Spleen (tissue), 11 donors: ENCODE results near the gene ANKRD29. TPM values are rescaled to one million over a fixed set of nuclear protein-coding genes. Genes with fewer than 3 reads are reported as not detected.

ENCODE experiments used
- DNase-seq: peaks from one replicate; pipeline ENCODE4 v3.0.0-alpha.2; 2020
- H3K27ac ChIP-seq, 8 donors: fragments of 200-600 bp; sonication (generic) in 7 of 8; 1 replicate in 4 of 8; 2 replicates in 4 of 8; pipeline versions ENCODE4 v1.5.0 to v1.8.0; 2016 to 2021; ENCODE audit warnings: inconsistent platforms in 4 of 8, mild to moderate bottlenecking in 4 of 8, moderate library complexity in 1 of 8
- H3K27me3 ChIP-seq, 7 donors: fragments of 200-600 bp; sonication (generic) in 6 of 7; replicated peaks in 1 of 7; 1 replicate in 4 of 7; 2 replicates in 3 of 7; pipeline versions ENCODE4 v1.5.0 to v1.8.0; 2016 to 2021; ENCODE audit warnings: inconsistent platforms in 3 of 7, mild to moderate bottlenecking in 1 of 7
- H3K36me3 ChIP-seq, 6 donors: fragments of 200-600 bp; sonication (generic) in 5 of 6; 1 replicate in 4 of 6; 2 replicates in 2 of 6; pipeline versions ENCODE4 v1.5.0 to v1.8.0; 2016 to 2021; ENCODE audit warnings: inconsistent platforms in 2 of 6
- H3K4me1 ChIP-seq, 6 donors: fragments of 200-600 bp; sonication (generic) in 5 of 6; 1 replicate in 3 of 6; 2 replicates in 3 of 6; pipeline versions ENCODE4 v1.5.0 to v1.8.0; 2016 to 2021; ENCODE audit warnings: inconsistent platforms in 3 of 6
- H3K4me3 ChIP-seq, 8 donors: fragments of 200-600 bp; sonication (generic) in 7 of 8; 1 replicate in 4 of 8; 2 replicates in 4 of 8; pipeline versions ENCODE4 v1.5.0 to v1.8.0; 2016 to 2021; ENCODE audit warnings: inconsistent platforms in 4 of 8, mild to moderate bottlenecking in 4 of 8, moderate library complexity in 2 of 8
- H3K9me3 ChIP-seq, 8 donors: fragments of 200-600 bp; sonication (generic) in 7 of 8; 1 replicate in 4 of 8; 2 replicates in 4 of 8; pipeline versions ENCODE4 v1.5.0 to v1.8.0; 2016 to 2021; ENCODE audit warnings: inconsistent platforms in 4 of 8
- CTCF ChIP-seq, 11 experiments: fragments of 200-600 bp in 7 of 11; fragments of 450-650 bp in 4 of 11; sonication (generic) in 4 of 11; IDR thresholded peaks in 8 of 11; conservative IDR thresholded peaks in 3 of 11; 1 replicate in 7 of 11; 2 replicates in 4 of 11; pipeline versions ENCODE4 v1.4.0 to v1.8.0; 2016 to 2021; ENCODE audit warnings: antibody characterized with exemption in 11 of 11, inconsistent platforms in 4 of 11, mild to moderate bottlenecking in 1 of 11
- POLR2A ChIP-seq, 3 donors: fragments of 450-650 bp; IDR thresholded peaks; one replicate each; pipeline ENCODE4 v1.5.1; 2017; ENCODE audit warnings: antibody characterized with exemption in 3 of 3, mild to moderate bottlenecking in 1 of 3
- POLR2AphosphoS5 ChIP-seq, 3 donors: sonication (generic); formaldehyde crosslinking; IDR thresholded peaks; one replicate each; pipeline ENCODE4 v1.5.1; 2017; ENCODE audit warnings: antibody characterized with exemption in 3 of 3
- WGBS, 5 donors: extraction: QIAGEN DNeasy Blood & Tissue Kit in 3 of 5; methylation state at CpG; one replicate each; pipeline versions ENCODE4 v1.1.5 to v1.1.7; 2013 to 2018; 5-methylcytosine and 5-hydroxymethylcytosine counted together
- intact Hi-C: fragments of 100-400 bp; cut with DNase I; formaldehyde crosslinking; loops from one replicate; pipeline ENCODE4 v1.15.0; 2023; ENCODE audit warnings: low total_unique reads
- polyA plus RNA-seq, 3 donors: library from polyadenylated mRNA; stranded (reverse); fragments of 200-250 nt; gene quantifications; one replicate each; pipeline ENCODE4 v1.2.1, GENCODE V29; 2013
- total RNA-seq, 7 donors: library from RNA; depleted of rRNA in 3 of 7; stranded (reverse); fragments of >200 nt in 3 of 7; fragmentation: NEBNext Ultra II Directional in 4 of 7; extraction: Animal tissue kit (Norgen Biotek cat#: 25700) in 4 of 7; gene quantifications; one replicate each; pipeline versions ENCODE4 v1.1.0 to v1.2.1, GENCODE V29; 2016 to 2021
- donor health status: healthy with polysubstance abuse.
- donor health status: DM: no; HTN: no; CAD: no; lungs with moderate emphysema.
- donor health status: DM: no; HTN: no; CAD: no.
- donor health status: Bipolar disorder and iron deficiency.
- donor health status: healthy.
- donor health status: DM: no; HTN: no; CAD: no.
- donor health status: DM: yes; HTN: yes; CAD: no.

ANKRD29 gene
- total and polyA plus RNA-seq, 10 donors, result 1.6 to 10.6 (median 3.7) TPM

GRCh38 chr18:23664674-23665073 is 2.0 kb upstream of the ANKRD29 start:
- Histone ChIP-seq H3K4me1 (peaks cover 4 to 25% (median 20%) of the 10 kb centered on the region in 6 donors), H3K27ac (no peak overlapping the region), H3K36me3 (no peaks in the 10 kb centered on the region), H3K27me3 (peaks cover 0 to 44% (median 20%) of the 10 kb centered on the region in 7 donors), H3K9me3 (no peaks in the 10 kb centered on the region), H3K4me3 (no peak overlapping the region)
- no peak for TF ChIP-seq POLR2A (IDR thresholded peaks at IDR 0.05)
- no peak for TF ChIP-seq CTCF (IDR thresholded peaks at IDR 0.05 in 8 of 11, conservative IDR thresholded peaks at IDR 0.05 in 3 of 11)
- no peak for TF ChIP-seq POLR2AphosphoS5 (IDR thresholded peaks at IDR 0.05)
- intact Hi-C loops, result no loop called here
- 65 to 81% (median 70%) methylated on average over 6 of the region's 6 CpGs for WGBS, 5 donors
- DNase-seq, result no peak

GRCh38 chr18:23661735-23662308 is 889 bp downstream of the ANKRD29 start:
- intact Hi-C loops, result no loop called here
- no peaks in the 10 kb centered on the region for H3K9me3 ChIP-seq
- no peak for TF ChIP-seq POLR2A (IDR thresholded peaks at IDR 0.05)
- TF ChIP-seq CTCF (IDR thresholded peaks at IDR 0.05 in 8 of 11, conservative IDR thresholded peaks at IDR 0.05 in 3 of 11), result no peak
- TF ChIP-seq POLR2AphosphoS5 (IDR thresholded peaks at IDR 0.05), result no peak
- peak overlapping the region; percentile 31 to 76 (median 51) for H3K4me3 ChIP-seq
- 42 to 49% (median 47%) methylated on average over 9 of the region's 9 CpGs for WGBS, 5 donors
- no peak for DNase-seq
- H3K36me3 ChIP-seq, result no peaks in the 10 kb centered on the region
- no peak overlapping the region for H3K27ac ChIP-seq
- peaks cover 0 to 62% (median 24%) of the 10 kb centered on the region in 7 donors for H3K27me3 ChIP-seq
- H3K4me1 ChIP-seq, result peaks cover 4 to 25% (median 20%) of the 10 kb centered on the region in 6 donors

GRCh38 chr18:23658285-23658684 is 4.4 kb downstream of the ANKRD29 start:
- Histone ChIP-seq H3K27ac (no peak overlapping the region), H3K4me3 (no peak overlapping the region), H3K4me1 (peaks cover 4 to 21% (median 17%) of the 10 kb centered on the region in 6 donors), H3K9me3 (no peaks in the 10 kb centered on the region), H3K36me3 (no peaks in the 10 kb centered on the region), H3K27me3 (peaks cover 0 to 57% (median 24%) of the 10 kb centered on the region in 7 donors)
- 84 to 94% (median 89%) methylated on average over 5 of the region's 5 CpGs for WGBS, 5 donors
- TF ChIP-seq POLR2A (IDR thresholded peaks at IDR 0.05) (no peak), CTCF (IDR thresholded peaks at IDR 0.05 in 8 of 11, conservative IDR thresholded peaks at IDR 0.05 in 3 of 11) (no peak), POLR2AphosphoS5 (IDR thresholded peaks at IDR 0.05) (no peak)
- DNase-seq, result no peak
- intact Hi-C loops, result no loop called here

- Histone ChIP-seq H3K36me3 (no peaks in the 10 kb centered on the region), H3K9me3 (no peaks in the 10 kb centered on the region), H3K27ac (no peak overlapping the region), H3K4me3 (no peak overlapping the region), H3K4me1 (peaks cover 0 to 9% (median 0%) of the 10 kb centered on the region in 6 donors), H3K27me3 (no peaks in the 10 kb centered on the region)
- intact Hi-C loops, result no loop called here
- no peak for DNase-seq
- WGBS, 5 donors, result 78 to 86% (median 83%) methylated on average over 6 of the region's 6 CpGs
- no peak for TF ChIP-seq POLR2A (IDR thresholded peaks at IDR 0.05)
- TF ChIP-seq CTCF (IDR thresholded peaks at IDR 0.05 in 8 of 11, conservative IDR thresholded peaks at IDR 0.05 in 3 of 11), result no peak
- TF ChIP-seq POLR2AphosphoS5 (IDR thresholded peaks at IDR 0.05), result no peak
Measured at GRCh38 chr18:23652232-23652631, 10.5 kb downstream of the ANKRD29 start.
